Midbrain (tissue), 1 donor: ENCODE data around the gene FAM13C.
A peak's percentile ranks its signal among the peaks of the same experiment; 100 is the strongest.
"Not testable (repeated sequence)": the region's sequence is repeated elsewhere in the genome, so short reads cannot be mapped to it uniquely, and the experiment has no call there.

ENCODE experiments used
- DNase-seq: peaks from one replicate; lab custom pipeline; 2025; lab: John Stamatoyannopoulos, UW

The FAM13C gene

GRCh38 chr10:59234816-59235429 lies 127.4 kb downstream of the FAM13C start:
- DNase-seq, result peak; percentile 48

- no peak for DNase-seq
These were observed 128.2 kb downstream of the FAM13C start for GRCh38 chr10:59234194-59234593.

GRCh38 chr10:59229441-59229840 lies 132.9 kb downstream of the FAM13C start:
- DNase-seq, result no peak

- DNase-seq, result no peak
These were observed 135.1 kb downstream of the FAM13C start for GRCh38 chr10:59227136-59227673.

- DNase-seq, result no peak
These were observed 137.1 kb downstream of the FAM13C start for GRCh38 chr10:59225211-59225610.

- not testable (repeated sequence) for DNase-seq
These were observed 138.8 kb downstream of the FAM13C start for GRCh38 chr10:59223597-59223996.

GRCh38 chr10:59222788-59223187 lies 139.6 kb downstream of the FAM13C start:
- DNase-seq, result no peak

- no peak for DNase-seq
These were observed 146.0 kb downstream of the FAM13C start for GRCh38 chr10:59216178-59216869.

- DNase-seq, result no peak
These were observed 148.2 kb downstream of the FAM13C start for GRCh38 chr10:59214160-59214559.

- no peak for DNase-seq
These were observed 150.0 kb downstream of the FAM13C start for GRCh38 chr10:59212301-59212798.

- DNase-seq, result no peak
These were observed 156.1 kb downstream of the FAM13C start for GRCh38 chr10:59206204-59206720.
